HG02610 (cell line): Measurements from ENCODE around the gene SYNCRIP.
A peak's percentile ranks its signal among the peaks of the same experiment; 100 is the strongest.
"Not testable (repeated sequence)": the region's sequence is repeated elsewhere in the genome, so short reads cannot be mapped to it uniquely, and the experiment has no call there.

ENCODE experiments used
- ATAC-seq: cut with Tn5 transposase; IDR thresholded peaks from one replicate; pipeline ENCODE4 v1.9.1; 2021; ENCODE audit warnings: mild to moderate bottlenecking, moderate library complexity; ENCODE audit not compliant: unreplicated experiment

SYNCRIP gene

DNA sequence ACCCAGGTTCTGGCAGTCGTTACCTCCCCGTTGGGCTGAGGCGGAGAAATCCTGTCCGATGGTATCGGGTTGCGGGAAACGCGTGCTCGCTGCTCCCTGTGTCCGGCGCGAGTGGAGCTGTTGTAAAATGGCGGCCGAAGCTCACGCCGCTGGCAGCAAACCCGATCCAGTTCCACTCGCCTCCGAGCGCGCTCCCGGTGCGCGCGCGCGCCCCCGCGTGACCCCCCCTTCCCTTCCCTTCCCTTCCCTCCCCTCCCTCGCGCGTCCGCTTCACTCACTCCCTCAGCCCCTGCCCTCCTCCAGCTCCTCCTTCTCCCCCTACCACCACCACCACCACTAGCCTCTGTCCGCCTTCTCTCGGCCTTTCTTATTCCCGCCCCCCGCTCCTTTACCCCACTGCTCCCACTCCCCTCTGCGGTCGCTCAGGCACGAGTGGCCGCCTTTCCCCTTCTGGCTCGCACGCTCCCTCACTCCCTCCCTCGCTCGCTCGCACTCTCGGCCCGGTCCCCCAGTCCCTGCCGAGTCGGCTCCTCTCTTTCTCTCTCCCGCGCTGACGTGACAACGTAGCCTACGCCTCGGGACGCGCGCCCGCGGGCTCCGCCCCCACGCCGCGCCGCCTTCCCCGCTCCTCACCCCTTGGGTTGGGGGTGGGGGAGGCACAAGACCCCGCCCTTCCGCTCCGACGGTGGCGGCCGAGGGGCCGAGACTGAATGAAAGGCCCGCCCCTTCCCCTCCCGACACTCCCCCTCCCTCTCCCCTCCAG is at the start of gene SYNCRIP:
TSS of gene SYNCRIP (minus strand) at position 113 of the 763 bp plus-strand sequence. CDS start 1,447 bp downstream, outside the sequence.
- ATAC-seq = peak; percentile 79

GRCh38 chr6:85691478-85691877 is 48.8 kb upstream of the SYNCRIP start:
- ATAC-seq = no peak

- no peak for ATAC-seq
Measured at GRCh38 chr6:85690071-85690470, 47.4 kb upstream of the SYNCRIP start.

DNA sequence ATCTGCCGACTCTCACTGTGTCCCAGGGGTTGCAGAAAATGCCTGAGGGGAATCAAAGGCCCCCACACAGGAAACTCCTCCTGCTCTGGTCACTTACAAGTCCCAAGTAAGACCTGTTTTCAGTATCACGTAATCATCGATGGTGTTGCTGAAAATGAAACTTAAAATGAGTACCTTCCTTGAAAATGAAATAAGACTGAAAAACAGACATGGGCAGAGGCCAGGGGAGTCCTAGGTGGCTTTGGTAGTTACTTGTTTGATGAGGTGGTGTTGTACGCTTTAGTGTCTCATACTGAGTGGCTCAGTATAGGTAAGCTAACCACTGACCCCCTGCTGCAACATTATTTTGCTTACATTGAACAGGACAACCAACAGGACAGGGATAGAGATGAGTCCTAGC is 43.0 kb upstream of the SYNCRIP start:
- peak; percentile 92 for ATAC-seq

DNA sequence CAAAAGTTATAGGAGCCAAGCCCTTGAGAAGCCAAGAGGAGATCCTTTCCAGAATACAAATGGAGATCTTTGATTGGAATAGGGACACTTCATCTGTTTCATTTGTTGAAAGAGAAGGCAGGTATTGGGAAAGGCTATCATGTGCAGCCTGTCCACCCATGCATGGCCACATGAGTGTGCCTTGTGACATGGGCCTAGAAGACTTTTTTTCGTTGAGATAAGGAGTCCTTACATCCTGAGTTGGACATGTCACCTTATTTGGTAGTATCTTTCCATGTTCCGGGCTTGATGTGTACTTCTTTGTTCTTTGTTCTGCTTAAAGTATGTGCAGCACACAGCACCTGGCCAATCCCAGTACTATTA is 42.1 kb upstream of the SYNCRIP start:
- no peak for ATAC-seq

GRCh38 chr6:85684133-85684808 is 41.6 kb upstream of the SYNCRIP start:
- no peak for ATAC-seq

DNA sequence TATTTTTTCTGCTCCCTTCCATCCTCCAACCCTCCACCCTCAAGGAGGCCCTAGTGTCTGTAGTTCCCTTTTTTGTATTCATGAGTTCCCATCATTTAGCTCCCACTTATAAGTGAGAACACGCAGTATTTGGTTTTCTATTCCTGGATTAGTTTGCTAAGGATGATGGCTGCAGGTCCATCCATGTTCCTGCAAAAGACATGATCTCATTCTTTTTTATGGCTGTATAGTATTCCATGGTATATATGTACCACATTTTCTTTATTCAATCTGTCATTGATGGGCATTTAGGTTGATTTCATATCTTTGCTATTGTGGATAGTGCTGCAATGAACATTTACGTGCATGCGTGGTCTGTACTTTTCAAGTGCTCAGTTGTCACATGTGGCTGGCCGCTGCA is 39.2 kb upstream of the SYNCRIP start:
- ATAC-seq = not testable (repeated sequence)

DNA sequence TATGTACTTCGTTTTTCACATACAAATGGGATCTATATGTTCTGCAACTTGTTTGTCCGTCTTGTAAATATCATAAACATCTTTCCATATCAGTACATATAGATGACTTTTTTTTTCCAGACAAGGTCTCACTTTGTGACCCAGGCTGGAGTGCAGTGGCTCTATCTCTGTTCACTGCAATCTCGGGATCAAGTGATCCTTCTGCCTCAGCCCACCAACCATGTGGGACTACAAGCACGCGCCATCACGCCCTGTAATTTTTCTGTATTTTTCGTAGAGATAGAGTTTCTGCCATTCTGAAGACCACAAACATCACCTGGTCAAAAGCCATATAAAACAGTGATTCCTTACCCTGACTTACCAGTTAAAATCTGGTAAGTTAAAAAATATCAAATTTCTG is 37.7 kb upstream of the SYNCRIP start:
- ATAC-seq = no peak

- no peak for ATAC-seq
Measured at GRCh38 chr6:85679445-85680123, 36.9 kb upstream of the SYNCRIP start.

GRCh38 chr6:85678602-85679444 is 36.1 kb upstream of the SYNCRIP start:
- peak; percentile 82 for ATAC-seq

GRCh38 chr6:85678026-85678601 is 35.4 kb upstream of the SYNCRIP start:
- no peak for ATAC-seq

GRCh38 chr6:85677234-85677956 is 34.7 kb upstream of the SYNCRIP start:
- ATAC-seq = no peak

- no peak for ATAC-seq
Measured at GRCh38 chr6:85676086-85676729, 33.5 kb upstream of the SYNCRIP start.

- ATAC-seq = no peak
Measured at GRCh38 chr6:85675030-85675819, 32.5 kb upstream of the SYNCRIP start.

- no peak for ATAC-seq
Measured at GRCh38 chr6:85674604-85675003, 31.9 kb upstream of the SYNCRIP start.

DNA sequence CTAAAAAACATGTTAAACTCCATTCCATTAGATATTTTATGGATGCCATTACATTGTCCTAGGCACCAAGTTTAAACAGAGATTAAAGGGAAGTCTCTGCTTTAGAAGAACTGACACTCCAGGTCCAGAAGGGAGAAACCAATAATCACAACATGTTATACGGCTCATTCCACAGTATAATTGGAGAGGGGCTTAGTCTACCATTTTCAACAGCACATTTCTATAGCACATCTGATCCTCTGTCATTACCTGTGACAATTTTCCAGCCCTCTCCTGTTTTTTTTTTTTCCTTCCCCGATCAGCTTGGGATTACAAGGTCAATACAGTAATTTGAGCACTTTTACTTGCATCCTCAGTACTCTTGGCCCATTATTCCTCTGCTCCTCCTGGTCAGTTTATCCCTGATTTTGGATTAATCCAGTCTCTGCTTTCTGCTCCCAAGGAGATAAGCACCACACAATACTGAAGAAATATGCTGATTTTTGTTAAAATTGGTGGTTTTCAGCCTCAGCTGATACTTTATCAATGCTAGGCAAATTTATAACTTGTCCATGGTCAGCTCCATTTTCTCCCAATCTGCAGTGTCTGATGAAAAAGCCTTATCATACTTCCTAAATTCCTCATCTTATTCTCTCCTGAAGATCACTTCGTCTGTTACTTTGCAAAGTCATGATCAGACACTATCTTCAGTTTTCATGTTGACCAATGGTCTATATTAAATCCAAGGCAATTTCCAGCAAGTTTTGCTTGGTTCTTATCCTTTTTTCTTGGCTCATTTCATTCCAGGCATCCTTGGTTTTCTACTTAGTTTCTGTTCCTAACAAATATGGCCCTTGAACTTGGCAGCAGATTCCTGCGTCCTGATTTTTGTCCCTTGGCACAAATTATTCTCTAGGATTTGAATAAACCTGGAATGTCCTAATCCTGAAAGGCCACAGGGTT is 30.8 kb upstream of the SYNCRIP start:
- ATAC-seq = no peak

DNA sequence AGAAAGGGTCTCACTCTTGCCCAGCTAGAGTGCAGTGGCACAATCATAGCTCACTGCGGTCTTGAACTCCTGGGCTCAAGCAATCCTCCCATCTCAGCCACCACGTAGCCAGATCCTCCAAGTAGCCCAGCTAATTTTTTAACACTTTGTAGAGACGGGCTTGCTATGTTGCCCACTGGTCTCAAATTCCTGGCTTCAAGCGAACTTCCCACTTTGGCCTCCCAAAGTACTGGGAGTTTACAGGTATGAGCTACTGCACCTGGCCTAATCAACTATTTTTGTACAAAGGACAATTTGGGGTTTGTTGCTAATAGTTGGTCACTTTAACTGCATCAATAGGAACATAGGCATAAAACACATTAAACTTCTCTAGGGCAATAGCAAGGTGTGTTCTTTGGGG is 29.9 kb upstream of the SYNCRIP start:
- ATAC-seq = no peak

DNA sequence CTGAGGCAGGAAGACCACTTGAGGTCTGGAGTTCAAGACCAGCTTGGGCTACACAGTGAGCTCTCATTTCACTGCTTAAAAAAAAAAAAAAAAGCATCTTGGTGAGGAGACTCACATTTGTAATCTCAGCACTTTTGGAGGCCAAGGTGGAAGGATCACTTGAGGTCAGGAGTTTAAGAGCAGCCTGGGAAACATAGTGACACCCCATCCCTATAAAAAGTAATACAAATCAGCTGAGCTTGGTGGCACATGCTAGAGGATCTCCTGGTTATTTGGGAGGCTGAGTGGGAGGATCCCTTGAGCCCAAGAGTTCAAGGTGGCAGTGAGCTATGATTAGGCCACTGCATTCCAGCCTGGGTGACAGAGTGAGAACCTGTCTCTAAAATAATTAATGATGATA is 29.4 kb upstream of the SYNCRIP start:
- ATAC-seq = no peak
